ENCODE measurements around the gene SDCCAG8. TPM values are rescaled to one million over a fixed set of nuclear protein-coding genes. Genes with fewer than 3 reads are reported as not detected.

SDCCAG8 gene
- total RNA-seq, 2 donors from 2014 or later, result 23.2 to 91.0 TPM

DNA sequence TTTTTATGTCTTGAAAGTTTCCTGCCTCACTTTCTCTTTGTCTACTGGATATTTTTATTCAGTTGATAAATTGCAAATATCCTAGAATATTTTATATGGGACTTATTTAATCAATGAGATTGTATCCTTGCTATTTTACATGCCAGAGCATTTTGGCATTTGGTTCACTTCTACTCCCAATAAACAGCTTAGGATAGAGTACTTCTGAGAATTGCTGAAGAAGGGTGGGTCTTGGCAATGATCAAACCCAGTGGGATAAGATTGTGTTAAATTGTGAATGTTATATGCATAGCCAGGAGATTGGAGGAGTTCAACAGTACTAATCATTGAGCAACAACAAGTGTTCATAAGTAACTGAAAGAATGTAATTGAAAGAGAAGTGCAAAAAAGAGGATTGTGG is 60.1 kb downstream of the SDCCAG8 start:
- DNase-seq (ENCODE audit: low spot score), result no peak
- Histone ChIP-seq H3K27ac (no peak overlapping the region), H3K4me3 (no peak overlapping the region), H3K9me3 (no peaks in the 10 kb centered on the region), H3K36me3 (peaks cover 4% of the 10 kb centered on the region), H3K4me1 (ENCODE audit: control insufficient read depth in 1 of 2, low read depth in 2 of 2) (no peaks in the 10 kb centered on the region), H3K27me3 (replicated peaks; ENCODE audit: insufficient read depth) (no peaks in the 10 kb centered on the region)
- no peak for ATAC-seq (ENCODE audit: insufficient number of reproducible peaks, low FRiP score, low read depth)
- TF ChIP-seq, protein P1, sequence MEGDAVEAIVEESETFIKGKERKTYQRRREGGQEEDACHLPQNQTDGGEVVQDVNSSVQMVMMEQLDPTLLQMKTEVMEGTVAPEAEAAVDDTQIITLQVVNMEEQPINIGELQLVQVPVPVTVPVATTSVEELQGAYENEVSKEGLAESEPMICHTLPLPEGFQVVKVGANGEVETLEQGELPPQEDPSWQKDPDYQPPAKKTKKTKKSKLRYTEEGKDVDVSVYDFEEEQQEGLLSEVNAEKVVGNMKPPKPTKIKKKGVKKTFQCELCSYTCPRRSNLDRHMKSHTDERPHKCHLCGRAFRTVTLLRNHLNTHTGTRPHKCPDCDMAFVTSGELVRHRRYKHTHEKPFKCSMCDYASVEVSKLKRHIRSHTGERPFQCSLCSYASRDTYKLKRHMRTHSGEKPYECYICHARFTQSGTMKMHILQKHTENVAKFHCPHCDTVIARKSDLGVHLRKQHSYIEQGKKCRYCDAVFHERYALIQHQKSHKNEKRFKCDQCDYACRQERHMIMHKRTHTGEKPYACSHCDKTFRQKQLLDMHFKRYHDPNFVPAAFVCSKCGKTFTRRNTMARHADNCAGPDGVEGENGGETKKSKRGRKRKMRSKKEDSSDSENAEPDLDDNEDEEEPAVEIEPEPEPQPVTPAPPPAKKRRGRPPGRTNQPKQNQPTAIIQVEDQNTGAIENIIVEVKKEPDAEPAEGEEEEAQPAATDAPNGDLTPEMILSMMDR (IDR thresholded peaks at IDR 0.05), result no peak

DNA sequence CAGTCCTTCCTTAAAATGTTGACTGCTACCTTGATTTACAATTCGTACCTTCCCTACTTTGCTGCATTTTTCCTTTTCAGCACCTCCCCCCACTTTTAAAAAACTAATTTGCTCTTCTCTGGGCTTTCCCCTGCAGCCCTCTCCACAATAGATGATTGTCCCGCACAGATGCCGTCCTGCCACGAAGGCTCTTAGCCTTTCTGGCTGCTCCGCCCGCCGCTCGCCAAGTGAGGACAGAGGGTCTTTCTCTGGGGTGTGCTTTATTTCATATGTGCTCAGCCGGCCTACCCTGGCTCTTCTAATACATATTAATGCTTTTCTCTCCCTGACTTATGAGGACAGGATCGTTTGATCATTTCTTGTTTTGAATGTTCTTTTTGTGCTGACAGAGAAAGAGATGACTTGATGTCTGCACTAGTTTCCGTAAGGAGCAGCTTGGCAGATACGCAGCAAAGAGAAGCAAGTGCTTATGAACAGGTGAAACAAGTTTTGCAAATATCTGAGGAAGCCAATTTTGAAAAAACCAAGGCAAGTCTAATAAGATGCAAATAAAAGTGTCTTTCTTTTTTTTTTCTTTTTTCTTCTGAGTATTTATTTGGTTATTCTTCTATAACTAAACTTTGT is 60.6 kb downstream of the SDCCAG8 start:
- DNase-seq (ENCODE audit: low spot score), result no peak
- no peak overlapping the region for H3K27ac ChIP-seq
- no peak for ATAC-seq (ENCODE audit: insufficient number of reproducible peaks, low FRiP score, low read depth)
- H3K4me1 ChIP-seq (ENCODE audit: control insufficient read depth in 1 of 2, low read depth in 2 of 2), result no peaks in the 10 kb centered on the region
- TF ChIP-seq, protein P1 (IDR thresholded peaks at IDR 0.05), result no peak
- H3K27me3 ChIP-seq (replicated peaks; ENCODE audit: insufficient read depth), result no peaks in the 10 kb centered on the region
- H3K9me3 ChIP-seq, result no peaks in the 10 kb centered on the region
- no peak overlapping the region for H3K4me3 ChIP-seq
- H3K36me3 ChIP-seq, result peaks cover 4% of the 10 kb centered on the region

DNA sequence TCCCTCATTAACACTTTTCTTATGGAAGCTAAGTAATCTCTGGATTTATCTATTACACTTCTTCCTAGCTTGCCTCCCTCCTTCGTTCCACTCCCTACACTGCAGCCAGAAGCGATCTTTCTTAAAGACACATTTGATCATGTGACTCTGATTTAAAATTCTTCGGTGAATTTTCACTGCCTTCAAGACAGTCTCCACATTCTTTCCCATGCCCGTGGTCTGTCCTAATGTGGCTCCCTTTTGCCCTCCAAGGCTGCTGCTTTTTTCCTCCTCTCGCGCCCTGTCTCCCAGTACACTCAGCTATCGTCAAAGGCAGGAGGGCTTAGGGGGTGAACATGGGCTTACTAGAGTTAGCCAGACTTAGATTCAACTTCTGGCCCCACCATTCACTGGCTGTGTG is 64.4 kb downstream of the SDCCAG8 start:
- H3K27me3 ChIP-seq (replicated peaks; ENCODE audit: insufficient read depth), result no peaks in the 10 kb centered on the region
- no peaks in the 10 kb centered on the region for H3K4me1 ChIP-seq (ENCODE audit: control insufficient read depth in 1 of 2, low read depth in 2 of 2)
- DNase-seq (ENCODE audit: low spot score) (no peak), ATAC-seq (ENCODE audit: insufficient number of reproducible peaks, low FRiP score, low read depth) (no peak)
- no peak overlapping the region for H3K27ac ChIP-seq
- no peak overlapping the region for H3K4me3 ChIP-seq
- no peaks in the 10 kb centered on the region for H3K9me3 ChIP-seq
- TF ChIP-seq, protein P1 (IDR thresholded peaks at IDR 0.05), result no peak
- H3K36me3 ChIP-seq, result peaks cover 4% of the 10 kb centered on the region

DNA sequence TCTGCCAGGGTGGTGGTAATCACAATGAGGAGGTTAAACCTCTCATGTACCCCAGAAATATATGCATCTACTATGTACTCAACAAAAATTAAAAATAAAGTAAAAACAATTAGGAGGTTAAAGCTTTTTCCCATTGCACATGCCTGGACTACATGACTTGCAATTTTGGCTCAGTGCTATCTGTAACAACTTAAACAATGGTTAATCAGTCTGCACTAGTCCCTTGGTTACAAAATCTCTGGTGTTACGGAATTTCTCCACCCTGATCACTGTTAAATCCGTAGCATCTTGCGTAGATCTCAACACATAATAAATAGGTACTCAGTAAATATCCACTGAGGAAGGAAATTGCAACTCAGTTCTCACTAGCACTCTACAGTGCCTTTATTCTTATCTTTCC is 66.5 kb downstream of the SDCCAG8 start:
- Histone ChIP-seq H3K4me3 (no peak overlapping the region), H3K27ac (no peak overlapping the region), H3K36me3 (peaks cover 4% of the 10 kb centered on the region), H3K4me1 (ENCODE audit: control insufficient read depth in 1 of 2, low read depth in 2 of 2) (no peaks in the 10 kb centered on the region), H3K9me3 (no peaks in the 10 kb centered on the region), H3K27me3 (replicated peaks; ENCODE audit: insufficient read depth) (no peaks in the 10 kb centered on the region)
- ATAC-seq (ENCODE audit: insufficient number of reproducible peaks, low FRiP score, low read depth) (no peak), DNase-seq (ENCODE audit: low spot score) (no peak)
- TF ChIP-seq, protein P1 (IDR thresholded peaks at IDR 0.05), result no peak

DNA sequence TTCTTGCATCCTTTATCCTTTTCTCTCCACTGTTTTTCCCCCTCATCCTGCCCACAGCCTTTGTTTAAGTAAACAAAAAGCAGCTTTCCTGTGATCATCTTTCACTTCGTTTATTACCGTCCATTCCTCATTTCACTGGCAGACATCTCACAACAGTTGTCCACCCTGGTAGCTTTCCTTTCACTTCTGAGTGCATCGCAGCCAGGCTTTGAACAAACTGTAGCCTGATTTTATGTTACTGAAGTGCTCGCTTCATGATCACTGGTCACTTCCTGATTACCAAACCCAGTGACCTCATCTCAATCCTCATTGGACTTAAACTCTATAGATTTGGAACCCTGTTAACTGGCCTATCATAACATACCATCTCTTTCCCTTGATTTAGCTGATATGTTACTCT is 67.7 kb downstream of the SDCCAG8 start:
- DNase-seq (ENCODE audit: low spot score), result no peak
- H3K27ac ChIP-seq, result no peak overlapping the region
- TF ChIP-seq, protein P1 (IDR thresholded peaks at IDR 0.05), result no peak
- no peak for ATAC-seq (ENCODE audit: insufficient number of reproducible peaks, low FRiP score, low read depth)
- H3K4me1 ChIP-seq (ENCODE audit: control insufficient read depth in 1 of 2, low read depth in 2 of 2), result no peaks in the 10 kb centered on the region
- no peak overlapping the region for H3K4me3 ChIP-seq
- H3K36me3 ChIP-seq, result no peaks in the 10 kb centered on the region
- no peaks in the 10 kb centered on the region for H3K9me3 ChIP-seq
- H3K27me3 ChIP-seq (replicated peaks; ENCODE audit: insufficient read depth), result no peaks in the 10 kb centered on the region

All from thoracic aorta (tissue), 2 donors.